Measurements from ENCODE around the gene SOCS3.

SOCS3 gene

DNA sequence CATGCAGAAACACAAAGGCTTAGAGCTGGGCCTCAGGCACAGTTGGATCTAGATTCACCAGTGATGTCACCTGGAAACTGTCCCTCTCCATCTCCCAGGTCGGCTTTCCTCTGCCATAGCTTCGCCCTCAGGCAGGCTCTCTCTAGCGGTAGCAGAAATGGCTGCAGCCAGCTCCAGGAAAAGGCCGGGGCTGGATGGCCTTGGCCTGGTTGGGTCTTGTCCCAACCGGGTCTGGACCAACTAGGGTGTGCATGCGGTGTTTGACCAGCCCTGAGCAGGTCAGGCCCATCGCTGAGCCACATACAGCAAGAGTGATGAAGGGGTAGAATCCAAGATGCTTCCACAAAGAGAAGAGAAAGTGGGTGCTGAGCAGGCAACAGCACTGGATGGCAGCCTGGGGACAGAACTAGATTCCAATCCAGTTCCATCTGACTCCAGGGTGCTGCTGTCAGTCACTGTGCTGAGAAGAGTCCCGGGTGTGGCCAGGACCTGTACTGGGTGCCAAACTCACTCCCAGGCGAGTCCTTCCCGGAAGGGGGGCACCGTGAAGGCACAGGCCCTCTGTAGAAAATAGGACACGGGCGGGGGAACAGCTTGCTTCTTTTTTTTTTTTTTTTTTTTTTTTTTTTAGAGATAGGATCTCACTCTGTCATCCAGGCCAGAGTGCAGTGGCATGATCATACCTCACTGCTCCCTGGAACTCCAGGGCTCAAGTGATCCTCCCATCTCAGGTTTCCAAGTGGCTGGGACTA, 51.8 kb downstream of the SOCS3 start:
- DNase-seq (ENCODE audit: low spot score) = no peak

DNA sequence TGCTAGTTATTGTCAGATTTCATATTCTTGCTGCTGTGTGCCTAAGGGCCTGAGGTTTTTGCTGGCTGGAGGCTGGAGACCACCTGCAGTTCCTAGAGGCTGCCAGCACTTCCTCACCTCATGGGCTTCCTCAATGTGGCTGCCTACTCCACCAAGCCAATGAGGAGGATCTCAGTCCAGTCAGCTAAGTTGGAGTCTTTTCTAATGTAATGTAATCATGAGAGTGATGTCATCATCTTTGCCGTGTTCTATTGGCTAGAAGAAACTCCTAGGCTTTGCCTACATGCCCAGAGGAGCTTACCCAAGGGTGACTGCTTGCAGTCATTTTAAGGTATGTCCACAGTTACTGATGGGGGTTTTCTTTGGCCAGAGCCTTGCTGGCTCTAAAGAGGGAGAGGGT, 53.0 kb downstream of the SOCS3 start:
- no peak for DNase-seq (ENCODE audit: low spot score)
